Activated CD4-positive, alpha-beta T cell treated with anti-CD3 and anti-CD28 coated beads for 1 hour (primary cell): ENCODE data around the gene CD19.
"Not testable (repeated sequence)": the region's sequence is repeated elsewhere in the genome, so short reads cannot be mapped to it uniquely, and the experiment has no call there.

Experiments
- DNase-seq: peaks from one replicate; pipeline ENCODE4 v3.0.0-alpha.2; 2020

CD19 gene

DNA sequence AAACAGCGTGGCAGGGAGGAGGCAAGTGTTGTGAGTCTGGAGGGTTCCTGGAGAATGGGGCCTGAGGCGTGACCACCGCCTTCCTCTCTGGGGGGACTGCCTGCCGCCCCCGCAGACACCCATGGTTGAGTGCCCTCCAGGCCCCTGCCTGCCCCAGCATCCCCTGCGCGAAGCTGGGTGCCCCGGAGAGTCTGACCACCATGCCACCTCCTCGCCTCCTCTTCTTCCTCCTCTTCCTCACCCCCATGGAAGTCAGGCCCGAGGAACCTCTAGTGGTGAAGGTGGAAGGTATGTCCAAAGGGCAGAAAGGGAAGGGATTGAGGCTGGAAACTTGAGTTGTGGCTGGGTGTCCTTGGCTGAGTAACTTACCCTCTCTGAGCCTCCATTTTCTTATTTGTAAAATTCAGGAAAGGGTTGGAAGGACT is at the start of gene CD19:
Gene CD19, plus strand, starts transcription at position 171 of the 425 bp plus-strand sequence. Its CDS starts 30 bp downstream, at position 201.
- no peak for DNase-seq

DNA sequence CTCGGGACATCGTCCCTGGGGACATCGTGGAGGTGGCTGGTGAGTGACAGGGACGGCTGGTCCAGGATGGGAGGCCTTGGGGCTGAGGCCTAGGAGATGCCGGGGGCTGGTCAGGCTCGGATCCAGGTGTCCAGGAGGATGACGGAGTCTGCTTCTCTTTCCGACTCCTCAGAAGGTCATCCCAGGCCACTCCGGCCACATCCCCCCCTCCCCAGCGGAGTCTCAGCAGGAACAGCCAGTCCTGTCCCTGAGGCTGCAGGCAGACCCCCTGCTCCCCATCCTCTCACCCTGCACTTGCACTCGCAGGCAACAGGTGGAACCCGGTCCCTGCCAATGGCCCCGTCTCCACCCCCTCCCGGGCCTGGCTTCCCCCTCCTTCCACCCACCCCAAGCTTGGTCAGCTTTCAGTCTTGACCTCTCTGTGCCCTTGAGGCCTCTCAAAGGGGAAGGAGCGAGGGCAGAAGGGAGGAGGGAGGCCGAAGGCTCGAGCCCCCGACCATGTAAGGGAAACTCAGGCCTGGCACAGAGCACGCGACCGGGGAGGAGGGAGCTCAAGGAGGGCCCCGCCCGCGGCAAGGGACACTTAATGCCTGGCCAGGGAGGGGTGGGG is 49.1 kb upstream of the CD19 start:
- no peak for DNase-seq

DNA sequence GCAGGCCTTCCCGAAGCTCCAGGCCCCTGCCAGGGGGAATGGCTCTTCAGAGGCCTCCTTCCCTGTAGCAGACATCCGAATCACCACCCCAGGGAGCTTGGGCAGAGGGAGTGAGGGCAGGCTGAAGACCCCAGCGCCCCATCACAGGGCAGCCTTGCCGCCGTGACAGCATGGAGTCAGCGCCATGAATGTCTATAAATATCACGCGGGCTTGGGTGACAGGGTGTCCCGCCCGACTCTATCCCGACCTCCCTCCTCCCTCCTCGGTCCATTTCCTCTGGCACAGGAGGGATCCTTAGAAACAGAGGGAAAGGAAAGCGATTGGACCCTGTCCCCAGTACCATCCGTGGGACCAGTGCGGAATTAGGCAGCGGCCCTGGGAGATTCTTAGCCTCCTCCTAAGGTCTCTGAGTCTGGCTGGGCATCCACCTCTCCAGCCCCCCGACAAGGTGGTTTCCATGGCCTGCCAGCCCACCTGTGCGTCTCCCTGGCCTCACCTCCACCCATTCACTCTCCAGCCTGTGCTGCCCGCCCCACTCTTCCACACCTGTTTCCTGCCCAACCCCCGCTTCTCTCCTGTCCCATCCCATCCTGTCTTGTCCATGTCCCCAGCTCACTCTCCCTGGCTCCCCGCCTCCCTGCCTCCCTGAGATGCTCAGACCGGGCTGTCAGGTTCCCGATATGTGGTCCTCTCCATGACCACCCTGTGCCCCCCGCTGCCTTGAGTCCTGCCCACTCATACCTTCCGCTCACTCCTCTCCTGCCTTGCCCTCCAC is 48.4 kb upstream of the CD19 start:
- no peak for DNase-seq

DNA sequence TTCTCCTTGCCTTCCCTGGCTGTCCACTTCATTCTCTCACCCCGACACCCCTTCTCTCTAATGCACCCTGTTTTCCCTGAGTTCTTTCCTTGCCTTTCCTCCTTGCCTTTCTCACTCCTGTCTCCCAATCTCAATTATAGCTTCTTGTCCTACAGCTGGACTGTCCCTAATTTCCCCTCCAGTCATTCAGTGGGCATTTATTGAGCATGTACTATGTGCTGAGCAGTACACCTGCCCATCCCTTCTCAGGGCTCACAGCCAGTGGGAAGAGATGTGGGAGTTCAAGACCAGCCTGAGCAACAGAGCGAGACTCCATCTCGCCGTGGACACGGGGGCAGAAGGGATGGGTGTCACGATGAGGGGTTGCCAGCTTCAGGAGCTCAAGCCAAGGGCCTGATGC is 47.7 kb upstream of the CD19 start:
- no peak for DNase-seq

DNA sequence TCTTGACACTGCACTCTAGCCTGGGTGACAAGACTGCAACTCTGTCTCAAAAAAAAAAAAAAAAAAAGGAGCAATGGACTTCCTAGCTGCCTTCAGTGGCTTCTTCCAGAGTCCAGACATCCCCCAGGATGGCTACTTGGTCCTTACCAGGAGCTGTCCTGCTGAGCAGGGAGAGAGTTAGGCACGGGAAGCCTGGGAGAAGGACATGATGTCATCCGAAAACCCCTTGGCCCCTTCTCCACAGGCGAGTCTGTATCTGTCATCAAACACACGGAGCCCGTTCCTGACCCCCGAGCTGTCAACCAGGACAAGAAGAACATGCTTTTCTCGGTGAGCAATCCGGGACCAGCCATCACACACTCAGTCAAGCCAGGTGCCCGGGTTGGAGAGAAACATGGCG is 44.8 kb upstream of the CD19 start:
- DNase-seq: no peak

DNA sequence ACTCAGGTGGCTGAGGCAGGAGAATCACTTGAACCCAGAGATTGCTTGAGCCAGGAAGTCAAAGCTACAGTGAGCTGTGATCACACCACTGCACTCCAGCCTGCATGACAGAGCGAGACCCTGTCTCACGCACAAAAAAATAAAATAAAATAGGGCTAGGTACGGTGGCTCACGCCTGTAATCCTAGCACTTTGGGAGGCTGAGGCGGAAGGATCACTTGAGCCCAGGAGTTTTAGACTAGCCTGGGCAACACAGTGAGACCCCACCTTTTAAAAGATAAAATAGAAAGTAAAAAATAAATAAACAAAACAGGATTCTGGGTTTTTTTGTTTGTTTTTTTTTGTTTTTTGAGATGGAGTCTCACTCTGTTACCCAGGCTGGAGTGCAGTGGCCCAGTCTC is 41.4 kb upstream of the CD19 start:
- not testable (repeated sequence) for DNase-seq

DNA sequence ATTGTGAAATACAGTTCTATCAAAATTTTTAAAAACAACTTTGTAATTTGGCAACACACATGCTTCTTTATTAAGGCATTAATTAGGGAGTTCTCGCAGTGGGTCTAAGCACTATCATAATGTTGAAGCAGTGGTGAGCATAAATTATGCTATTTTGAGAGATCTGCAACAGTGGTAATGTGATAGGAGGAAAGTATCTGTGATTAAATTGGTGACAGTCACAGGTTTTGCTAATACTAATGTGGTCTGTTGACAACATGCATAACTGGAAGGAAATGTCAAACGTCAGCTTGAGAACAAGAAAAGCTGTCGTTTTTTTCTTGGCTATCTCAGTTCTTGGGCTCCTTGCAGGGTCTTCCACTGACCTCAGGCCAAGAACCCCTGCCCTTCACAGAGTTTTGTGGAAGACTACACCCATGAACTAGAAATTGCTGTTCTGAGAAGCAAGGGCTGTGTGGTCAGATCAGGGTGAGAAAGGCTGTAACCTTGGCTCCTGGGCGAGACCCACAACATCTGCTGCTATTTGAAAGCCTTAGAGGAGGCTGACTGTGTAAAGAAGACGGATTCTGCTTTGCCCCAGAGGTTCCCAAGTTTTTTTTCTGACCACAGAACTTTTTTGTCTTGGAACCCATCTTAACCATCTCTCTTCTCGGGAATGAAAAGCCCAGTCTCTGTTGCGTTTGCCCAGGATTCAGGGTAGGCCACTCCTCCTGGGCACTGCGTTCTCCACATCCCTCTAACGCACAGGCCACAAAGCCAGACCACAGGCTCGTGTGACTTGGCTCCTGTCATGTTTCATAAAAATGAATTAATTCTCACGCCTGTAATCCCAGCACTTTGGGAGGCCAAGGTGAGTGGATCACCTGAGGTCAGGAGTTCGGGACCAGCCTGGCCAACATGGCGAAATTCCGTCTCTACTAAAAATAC is 39.5 kb upstream of the CD19 start:
- DNase-seq: no peak

DNA sequence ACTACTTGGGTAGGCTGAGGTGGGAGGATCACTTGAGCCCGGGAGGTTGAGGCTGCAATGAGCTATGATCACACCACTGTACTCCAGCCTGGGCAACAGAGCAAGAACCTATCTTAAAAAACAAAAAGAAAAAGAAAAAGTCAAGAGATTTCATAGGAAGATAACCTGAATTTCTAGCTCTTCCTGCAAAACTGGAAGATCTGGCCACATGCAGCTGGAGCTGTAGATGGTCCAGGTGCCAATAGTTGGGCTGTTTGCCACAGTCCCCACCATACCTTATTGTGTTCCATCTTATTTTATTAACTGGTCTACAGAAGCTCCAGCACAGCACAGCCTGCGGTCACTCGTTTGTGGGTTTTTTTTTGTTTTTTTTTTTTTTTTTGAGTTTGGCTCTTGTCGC is 38.5 kb upstream of the CD19 start:
- DNase-seq: no peak

DNA sequence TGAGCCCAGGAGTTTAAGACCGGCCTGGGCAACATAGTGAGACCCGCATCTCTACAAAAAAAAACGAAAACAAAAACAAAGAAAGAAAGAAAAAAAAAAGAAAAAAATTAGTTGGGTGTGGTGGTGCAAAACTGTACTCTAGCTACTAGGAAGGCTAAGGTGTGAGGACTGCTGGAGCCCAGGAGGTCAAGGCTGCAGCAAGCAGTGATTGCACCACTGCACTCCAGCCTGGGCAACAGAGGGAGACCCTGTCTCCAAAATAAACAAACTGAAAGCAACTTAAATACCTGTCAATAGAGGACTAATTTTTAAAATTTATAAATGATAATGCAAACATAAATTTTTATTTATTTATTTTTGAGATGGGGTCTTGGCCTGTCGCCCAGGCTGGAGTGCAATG is 36.2 kb upstream of the CD19 start:
- no peak for DNase-seq

DNA sequence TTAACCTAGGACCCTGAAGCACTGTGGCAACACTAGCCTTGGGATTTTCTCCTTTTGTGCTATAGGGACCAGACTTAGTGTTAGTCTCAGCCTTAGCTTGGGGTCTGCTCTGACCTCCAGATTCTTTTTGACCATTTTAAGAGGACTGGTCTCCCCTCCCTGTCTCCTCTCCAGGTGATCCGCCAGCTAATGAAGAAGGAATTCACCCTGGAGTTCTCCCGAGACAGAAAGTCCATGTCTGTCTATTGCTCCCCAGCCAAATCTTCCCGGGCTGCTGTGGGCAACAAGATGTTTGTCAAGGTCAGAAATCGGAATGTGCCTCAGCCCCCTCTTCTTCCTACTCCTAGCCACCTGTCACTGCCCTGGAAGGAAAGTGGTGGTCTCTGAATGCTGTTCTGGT is 33.9 kb upstream of the CD19 start:
- DNase-seq: no peak

DNA sequence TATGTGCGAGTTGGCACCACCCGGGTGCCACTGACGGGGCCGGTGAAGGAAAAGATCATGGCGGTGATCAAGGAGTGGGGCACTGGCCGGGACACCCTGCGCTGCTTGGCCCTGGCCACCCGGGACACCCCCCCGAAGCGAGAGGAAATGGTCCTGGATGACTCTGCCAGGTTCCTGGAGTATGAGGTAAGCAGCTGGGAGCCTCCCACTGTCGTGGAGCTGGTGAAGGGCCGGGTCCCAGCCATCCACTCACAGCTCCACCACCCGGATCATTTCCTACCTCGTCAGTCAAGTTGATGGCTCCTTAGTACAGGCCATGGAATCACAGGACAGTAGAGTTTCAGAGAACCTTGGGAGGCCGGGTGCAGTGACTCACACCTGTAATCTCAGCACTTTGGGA is 33.5 kb upstream of the CD19 start:
- no peak for DNase-seq

DNA sequence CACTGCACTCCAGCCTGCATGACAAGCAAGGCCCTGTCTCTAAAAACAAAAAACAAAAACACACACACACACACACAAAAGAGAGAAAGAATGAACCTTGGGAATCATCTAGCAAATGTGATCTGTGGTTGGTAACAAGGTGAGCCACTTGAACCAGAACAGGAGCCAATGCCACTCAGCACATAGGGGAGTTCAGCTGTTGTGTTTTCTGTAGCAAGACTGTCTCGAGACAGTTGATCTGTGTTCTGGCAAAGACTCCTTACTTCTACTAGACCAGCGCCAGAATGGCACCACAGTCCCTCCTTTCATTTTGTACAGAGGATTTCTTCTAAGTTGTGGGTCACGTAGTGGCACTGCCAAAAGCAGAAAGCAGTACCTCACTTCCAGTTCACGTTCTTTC is 32.8 kb upstream of the CD19 start:
- no peak for DNase-seq

DNA sequence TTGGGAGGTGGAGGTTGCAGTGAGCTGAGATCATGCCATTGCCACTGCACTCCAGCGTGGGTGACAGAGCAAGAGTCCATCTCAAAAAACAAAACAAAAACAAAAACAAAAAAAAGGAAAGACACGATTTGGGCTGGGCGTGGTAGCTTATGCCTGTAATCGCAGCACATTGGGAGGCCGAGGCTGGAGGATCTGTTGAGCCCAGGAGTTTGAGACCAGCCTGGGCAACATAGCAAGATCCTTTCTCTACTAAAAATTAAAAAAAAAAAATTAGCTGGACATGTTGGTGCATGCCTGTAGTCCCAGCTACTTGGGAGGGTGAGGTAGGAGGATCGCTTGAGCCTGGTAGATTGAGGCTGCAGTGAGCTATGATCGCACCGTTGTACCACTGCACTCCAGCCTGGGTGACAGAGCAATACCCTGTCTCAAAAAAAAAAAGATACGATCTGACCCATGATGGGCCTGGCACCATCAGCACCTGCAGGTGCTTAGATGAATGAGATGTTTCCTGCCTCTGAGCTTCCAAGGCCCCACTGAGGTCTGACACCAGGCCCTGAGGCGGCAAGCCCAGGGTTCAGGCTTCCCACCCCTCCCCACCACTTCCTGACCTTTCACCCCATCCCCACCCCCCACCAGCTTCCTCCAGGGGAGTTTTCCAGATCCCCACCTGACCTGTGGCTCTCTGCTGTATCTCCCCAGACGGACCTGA is 31.7 kb upstream of the CD19 start:
- no peak for DNase-seq

DNA sequence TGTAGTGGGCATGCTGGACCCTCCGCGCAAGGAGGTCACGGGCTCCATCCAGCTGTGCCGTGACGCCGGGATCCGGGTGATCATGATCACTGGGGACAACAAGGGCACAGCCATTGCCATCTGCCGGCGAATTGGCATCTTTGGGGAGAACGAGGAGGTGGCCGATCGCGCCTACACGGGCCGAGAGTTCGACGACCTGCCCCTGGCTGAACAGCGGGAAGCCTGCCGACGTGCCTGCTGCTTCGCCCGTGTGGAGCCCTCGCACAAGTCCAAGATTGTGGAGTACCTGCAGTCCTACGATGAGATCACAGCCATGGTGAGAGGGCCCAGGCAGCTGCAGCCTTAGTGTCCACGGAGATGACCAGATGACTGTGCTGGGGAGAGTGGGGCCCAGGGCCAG is 31.2 kb upstream of the CD19 start:
- no peak for DNase-seq

DNA sequence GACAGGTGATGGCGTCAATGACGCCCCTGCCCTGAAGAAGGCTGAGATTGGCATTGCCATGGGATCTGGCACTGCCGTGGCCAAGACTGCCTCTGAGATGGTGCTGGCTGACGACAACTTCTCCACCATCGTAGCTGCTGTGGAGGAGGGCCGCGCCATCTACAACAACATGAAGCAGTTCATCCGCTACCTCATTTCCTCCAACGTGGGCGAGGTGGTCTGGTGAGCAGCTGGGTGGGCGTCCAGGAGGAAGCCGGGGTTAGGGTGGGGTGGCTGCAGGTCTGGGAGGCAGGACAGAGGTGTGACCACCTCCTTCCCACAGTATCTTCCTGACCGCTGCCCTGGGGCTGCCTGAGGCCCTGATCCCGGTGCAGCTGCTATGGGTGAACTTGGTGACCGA is 29.9 kb upstream of the CD19 start:
- DNase-seq: no peak

DNA sequence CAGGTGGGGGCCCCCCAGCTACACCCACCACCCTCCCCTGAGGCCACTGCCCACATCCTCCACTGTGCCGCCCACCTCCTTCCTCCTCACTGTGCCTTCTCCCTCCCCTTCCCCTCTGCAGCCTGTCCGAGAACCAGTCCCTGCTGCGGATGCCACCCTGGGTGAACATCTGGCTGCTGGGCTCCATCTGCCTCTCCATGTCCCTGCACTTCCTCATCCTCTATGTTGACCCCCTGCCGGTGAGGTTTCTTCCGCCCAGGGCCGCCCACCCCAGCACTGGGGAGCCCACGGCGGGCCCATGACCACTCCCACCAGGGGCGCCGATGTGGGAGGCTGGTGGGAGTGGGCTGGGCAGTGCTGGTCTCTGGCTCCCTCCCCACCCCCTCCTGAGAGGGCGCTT is 28.9 kb upstream of the CD19 start:
- DNase-seq: no peak

DNA sequence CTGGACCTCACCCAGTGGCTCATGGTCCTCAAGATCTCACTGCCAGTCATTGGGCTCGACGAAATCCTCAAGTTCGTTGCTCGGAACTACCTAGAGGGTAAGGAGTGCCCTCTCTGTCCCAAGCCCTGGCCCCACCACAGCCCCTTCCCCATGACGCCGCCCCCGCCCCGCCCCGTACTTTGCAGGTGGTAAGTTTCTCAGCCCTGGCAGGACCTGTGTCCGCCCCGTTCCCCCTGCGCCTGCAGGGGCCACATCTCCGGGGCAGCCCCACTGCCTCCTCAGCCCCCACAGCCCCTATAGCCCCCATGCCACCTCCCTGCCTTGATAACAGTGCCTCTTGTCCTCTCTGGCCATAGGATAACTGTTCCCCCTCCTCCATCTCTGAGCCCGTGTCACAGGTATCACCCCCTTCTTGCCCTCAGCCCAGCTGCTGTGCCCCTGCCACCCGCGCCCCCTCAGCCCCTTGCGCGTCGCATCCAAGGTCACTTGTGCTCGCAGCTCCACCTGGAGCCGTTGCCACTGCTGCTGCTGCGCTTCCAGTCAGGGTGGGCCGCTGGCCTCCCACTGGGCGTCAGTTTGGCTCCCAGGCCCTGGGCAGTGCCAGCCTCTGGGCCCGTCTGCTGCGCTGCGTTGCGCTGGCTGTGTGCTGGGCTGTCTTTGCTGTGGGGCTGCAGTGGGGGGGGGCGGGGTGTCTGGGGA is 28.3 kb upstream of the CD19 start:
- DNase-seq: no peak

DNA sequence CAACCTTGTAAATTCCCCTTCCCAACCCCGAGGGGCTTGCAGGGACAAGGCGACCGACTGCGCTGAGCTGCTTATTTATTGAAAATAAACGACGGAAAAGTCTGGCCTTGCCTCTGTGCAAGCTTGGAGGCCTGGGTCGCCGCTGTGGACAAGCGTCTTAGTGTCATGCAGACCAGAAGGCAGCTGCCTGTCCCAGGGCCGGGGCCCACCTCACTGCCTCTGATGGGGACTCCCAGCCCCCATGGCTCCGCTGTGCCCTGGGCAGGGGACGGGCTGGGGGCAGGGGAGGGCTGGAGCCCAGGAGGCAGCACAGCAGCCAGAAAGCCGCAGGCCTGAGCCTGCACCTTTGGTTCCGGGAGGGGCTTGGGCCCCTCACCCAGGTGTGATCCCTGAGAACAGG is 27.4 kb upstream of the CD19 start:
- DNase-seq: no peak

DNA sequence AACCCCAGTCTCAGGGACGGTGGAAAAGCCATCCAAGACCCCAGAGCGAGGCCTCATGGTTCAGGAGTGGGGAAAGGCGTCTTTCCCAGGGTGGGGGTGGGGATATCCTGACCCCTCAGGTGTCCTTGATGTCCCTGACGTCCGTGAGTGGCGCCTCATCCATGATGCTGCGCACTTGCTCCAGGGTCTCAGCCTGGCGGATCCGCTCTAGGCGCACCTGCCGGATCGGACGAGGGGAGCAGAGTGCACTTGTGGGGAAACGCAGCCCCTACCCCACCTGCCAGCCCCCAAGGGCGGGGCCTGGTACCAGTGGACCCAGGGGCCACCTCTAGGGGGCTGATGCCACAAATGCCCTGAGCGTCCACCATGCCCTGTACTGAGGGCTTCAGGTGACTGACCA is 26.9 kb upstream of the CD19 start:
- DNase-seq: no peak

DNA sequence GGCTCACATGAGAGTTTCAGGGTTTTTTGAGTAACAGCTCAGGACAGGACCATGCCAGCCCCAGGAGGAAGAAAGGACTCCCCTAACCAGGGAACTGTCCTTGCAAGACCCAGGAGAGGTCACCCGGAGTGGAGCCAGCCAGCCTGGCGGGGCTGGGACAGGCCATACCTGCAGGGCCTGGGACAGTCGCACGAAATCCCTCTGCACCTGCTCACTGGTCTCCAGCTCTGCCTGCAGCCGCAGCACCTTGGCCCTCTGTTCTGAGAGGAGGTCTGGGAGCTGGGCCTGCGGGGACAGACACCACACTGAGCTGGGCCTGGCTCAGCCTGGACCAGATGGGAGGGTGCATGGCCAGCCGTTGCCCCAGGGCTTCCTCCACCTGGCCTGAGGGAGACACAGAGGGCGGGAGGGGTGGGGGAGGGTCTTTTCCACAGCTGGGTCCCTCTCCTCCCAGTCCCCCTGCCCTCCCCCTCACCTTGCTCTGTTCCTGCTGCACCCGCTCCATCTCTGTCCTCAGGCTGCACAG is 26.5 kb upstream of the CD19 start:
- DNase-seq: no peak

DNA sequence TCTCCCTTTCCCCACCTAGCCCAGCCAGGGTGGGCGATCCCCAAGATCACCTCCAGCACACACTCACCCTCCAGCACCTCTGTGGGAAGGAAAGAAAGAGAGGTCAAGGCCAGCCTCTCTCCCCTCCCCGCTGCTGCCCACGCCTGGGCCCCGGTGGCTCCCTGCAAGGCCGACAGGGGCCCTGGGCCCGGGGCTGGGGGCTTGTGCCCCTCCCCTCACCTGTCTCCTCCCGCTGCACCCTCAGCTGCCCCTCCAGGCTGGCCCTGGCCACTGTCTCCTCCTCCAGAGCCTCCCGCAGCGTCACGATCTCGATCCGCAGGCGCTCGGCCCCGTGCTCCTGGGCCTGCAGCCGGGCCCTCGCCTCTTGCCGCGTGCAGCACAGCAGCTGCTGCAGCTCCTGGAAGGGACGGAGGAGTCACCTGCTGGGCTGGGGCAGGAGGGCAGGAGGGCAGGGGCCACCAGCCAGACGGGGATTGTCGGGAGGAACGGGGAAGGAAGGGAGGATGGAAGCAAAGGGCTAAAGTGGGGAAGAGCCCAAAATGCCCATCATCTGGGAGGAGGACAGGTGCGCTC is 25.9 kb upstream of the CD19 start:
- no peak for DNase-seq
